ENCODE data around the gene MARCKSL1.
"Not testable (repeated sequence)": the region's sequence is repeated elsewhere in the genome, so short reads cannot be mapped to it uniquely, and the experiment has no call there.

MARCKSL1 gene, protein sequence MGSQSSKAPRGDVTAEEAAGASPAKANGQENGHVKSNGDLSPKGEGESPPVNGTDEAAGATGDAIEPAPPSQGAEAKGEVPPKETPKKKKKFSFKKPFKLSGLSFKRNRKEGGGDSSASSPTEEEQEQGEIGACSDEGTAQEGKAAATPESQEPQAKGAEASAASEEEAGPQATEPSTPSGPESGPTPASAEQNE

DNA sequence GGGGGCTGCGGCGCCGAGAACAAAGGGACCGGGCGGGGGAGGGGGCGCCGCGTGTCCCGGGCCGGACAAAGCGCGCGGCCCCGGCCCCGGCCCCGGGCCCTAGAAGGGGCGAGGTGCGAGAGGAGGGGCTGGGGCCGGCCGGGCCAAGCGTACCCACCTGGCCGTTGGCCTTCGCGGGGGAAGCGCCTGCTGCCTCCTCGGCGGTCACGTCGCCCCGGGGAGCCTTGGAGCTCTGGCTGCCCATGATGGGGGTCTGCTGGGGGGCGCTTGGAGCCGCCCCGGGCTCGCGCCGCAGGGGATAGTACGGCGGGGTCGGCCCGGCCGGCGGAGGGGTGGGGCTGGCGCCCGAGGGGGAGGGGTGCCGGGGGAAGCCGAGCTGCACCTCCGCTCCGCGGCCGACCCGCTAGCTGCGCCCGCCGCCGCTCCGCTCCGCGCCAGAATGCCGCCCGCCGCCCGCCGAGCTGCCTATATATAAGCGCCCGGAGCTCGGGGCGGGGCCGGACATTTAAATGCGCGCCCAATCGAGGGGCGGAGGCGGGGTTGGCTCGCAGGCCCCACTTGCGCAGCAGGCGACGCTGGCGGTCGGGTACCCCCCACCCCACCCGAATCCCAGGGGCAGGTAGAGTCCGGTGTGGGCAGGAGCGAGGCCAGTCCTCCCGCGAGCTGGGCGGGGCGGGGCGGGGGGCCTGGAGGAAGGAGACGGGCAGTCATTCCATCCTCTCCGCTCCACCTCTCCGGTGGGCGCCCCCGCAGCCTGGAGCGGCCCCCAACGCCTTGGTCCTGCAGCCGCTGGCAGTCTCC lies at the start of gene MARCKSL1:
MARCKSL1 (minus strand) TSS at position 444 of the 801 bp plus-strand sequence; CDS start at position 244, 200 bp downstream.
- in situ Hi-C loops (cut with MboI; ENCODE audit: low sequenced_read_pairs), result no loop called here

DNA sequence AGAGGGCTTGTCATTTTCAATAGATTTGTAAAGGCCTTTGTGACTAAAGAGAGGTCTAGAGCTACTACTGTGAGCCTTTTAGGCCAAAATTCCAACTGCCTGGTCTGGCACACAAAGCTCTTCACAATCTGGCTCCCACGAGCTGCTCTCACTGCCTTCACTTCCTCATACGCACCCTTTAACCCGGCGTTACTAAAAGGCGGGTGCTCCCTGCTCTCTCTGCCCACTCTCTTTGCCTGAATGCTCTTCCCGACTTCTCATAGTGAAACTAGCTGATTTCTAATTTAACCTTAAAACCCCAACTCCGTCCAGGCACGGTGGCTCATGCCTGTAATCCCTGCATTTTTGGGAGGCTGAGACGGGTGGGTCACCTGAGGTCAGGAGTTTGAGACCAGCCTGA lies 44.0 kb upstream of the MARCKSL1 start:
- in situ Hi-C loops (cut with MboI; ENCODE audit: low sequenced_read_pairs), result no loop called here

DNA sequence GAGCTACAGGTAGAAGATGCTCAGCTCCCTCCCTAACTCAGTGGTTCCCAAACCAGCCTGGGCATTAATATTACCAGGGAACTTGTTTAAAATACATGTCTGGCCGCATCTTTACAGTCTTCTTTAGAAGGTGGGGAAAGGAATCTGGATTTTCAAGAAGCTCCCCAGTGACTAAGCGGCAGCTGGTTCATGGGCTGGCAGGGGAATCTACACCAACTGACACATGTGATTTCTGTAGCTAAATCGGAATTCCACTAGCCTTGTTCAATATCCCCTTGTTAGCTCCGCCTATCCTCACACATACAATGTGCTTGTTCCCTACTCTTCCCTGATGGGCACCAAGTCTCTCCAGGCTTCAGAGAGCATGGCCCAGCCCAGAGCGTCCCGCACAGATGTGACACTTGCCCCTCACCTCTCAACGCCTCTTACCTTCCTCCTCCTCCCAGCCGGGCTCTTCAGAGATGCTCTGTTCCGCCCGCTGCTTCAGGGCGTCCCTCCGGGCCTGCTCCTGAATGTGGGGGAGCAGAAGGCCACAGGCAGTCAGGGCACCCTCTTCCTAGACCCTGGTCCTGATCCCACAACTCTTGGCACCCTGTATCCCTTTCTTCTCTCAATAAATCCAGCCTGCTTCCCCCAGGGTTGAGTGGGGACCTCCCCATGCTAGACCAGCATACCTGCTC lies 41.6 kb upstream of the MARCKSL1 start:
- in situ Hi-C loops (cut with MboI; ENCODE audit: low sequenced_read_pairs), result no loop called here

DNA sequence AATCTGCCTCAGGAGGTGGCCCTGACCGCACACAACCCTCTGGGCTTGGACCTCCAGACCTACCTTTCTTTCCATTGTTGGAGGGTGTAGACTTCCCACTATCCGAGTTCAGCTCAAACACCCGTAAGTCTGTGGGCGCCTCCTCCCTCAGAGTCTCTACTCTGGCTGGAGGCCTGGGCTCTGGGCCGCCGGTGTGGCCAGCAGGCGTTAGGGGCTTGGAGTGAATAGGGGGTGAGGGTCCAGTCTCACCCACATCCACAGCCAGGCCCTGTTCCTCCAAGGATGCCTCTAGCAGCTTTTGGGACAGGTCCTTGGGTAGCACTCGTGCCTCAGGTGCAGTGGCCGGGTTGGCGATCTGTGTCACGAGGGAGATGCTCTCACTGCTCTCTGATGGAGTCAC lies 40.2 kb upstream of the MARCKSL1 start:
- in situ Hi-C loops (cut with MboI; ENCODE audit: low sequenced_read_pairs), result no loop called here

DNA sequence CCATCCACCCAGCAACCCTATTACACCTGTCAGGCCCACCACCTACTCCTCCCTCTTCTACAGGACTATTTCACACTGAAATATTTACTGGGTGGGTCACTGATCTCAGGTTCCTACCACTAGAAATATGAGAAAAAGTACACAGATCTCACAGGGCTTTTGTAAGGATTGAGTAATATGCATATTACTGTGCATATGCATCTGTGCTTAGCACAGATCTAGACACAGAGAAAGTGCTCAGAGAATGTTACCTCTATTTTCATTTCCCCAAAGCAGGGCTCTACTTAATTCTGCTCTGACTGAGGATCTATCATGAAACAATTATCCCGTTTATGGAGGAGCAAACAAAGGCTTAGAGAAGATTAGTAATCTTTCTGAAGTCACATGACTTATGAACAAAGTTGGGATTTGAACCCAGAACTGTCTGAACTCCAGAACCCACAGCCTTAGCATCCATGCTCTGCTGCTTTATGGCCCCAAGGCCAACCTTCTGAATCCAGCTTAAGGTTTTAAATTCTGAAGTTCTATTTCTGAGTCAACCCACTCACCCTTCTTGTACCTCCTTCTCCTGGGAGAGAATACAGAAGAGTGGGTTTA lies 38.1 kb upstream of the MARCKSL1 start:
- in situ Hi-C loops (cut with MboI; ENCODE audit: low sequenced_read_pairs), result no loop called here

DNA sequence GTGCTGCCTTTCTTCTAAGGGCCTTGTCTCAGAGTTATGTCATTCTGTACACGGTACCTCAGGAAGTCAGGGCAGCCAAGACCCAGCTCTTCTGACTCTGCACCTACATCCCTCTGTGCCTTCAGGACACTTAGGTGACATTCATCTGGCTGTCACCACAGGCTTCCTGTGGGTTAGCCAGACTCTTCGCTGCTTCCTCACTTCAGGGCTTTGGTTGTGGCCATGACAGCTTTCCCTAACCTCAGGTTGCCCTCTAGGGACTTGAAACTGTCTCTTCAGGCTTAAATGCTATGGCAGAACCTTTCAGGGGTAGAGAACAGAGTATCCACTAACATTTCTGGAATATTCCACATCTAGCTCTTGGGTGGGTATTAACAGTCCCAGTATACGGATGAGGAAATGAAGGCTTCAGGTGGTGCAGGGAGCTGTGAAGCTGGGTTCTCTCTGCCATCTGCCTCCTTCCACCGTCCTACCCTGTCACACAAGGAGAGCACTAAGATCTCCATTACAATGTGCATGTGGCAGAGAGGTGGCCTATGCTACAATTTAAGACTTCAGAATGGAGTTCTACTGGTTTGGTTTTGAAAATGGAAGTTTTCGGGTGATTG lies 36.2 kb upstream of the MARCKSL1 start:
- in situ Hi-C loops (cut with MboI; ENCODE audit: low sequenced_read_pairs), result no loop called here

DNA sequence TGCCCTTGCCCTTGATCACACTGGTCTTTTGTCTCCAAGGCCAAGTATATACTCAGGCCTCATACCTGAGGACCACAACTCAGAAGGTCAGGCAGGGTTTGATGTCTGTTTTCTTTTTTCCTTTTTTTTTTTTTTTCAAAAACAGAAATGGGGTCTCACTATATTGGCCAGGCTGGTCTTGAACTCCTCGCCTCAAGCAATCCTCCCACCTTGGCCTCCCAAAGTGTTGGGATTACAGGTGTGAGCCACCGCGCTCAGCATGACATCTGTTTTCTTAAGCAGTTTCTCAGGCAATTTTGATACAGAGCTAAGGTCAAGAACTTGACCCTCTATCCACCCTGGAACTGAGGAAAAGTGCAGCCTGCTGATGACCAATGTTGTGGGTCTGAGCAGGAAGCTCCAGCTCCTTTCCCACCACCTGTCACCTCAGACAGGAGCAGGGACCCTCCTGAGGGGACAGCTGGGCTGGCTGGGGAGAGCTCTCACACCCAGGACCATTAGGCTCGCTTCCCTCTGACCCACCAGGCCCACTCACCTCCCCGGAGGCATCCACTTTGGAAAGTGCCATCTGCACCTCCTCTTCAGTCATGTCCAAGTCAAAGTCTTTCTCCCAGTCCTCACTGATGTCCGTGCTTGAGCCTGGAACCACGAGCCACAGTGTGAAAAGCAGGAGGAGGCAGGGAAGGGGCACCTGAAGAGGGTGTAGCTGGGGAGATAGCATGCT lies 32.0 kb upstream of the MARCKSL1 start:
- in situ Hi-C loops (cut with MboI; ENCODE audit: low sequenced_read_pairs), result no loop called here

DNA sequence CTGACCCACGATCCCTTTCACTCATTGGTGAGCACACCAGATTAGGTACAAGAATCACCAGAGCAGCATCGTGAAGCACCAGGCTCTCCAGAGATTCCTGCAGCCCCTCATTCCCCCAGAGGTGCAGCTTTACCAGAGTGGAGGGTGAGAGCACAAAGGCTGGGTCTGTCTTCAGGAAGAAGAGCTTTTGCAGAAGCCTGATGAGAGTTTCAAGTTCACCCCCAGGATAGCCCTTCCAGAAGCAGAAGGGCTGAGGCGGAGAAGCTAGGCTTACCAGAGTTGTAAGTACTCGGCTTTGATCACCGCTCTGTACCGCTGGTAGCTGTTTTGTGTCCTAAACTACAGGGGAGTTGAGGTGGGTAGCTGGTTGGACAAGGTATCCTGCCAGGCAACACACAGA lies 29.4 kb upstream of the MARCKSL1 start:
- in situ Hi-C loops (cut with MboI; ENCODE audit: low sequenced_read_pairs), result no loop called here

DNA sequence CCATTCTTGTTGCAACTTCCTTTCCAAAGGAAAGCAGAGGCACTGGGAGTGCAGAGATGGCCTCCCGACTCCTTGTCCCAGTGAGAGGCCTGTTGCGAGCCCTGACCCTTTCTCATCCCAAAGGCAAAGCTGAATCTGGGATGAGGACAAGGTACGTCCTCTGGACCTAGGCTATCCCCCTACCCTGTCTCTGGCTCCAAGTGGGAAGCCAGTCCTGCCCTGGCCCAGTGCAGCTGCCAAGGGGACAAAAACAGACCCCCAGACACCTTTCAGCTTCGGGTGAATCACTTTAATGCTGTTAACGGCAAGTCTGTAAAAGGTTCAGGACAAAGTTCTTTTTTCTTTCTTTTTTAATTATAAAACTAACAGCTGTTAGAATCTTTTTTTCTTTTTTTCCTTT lies 28.8 kb upstream of the MARCKSL1 start:
- in situ Hi-C loops (cut with MboI; ENCODE audit: low sequenced_read_pairs), result no loop called here

DNA sequence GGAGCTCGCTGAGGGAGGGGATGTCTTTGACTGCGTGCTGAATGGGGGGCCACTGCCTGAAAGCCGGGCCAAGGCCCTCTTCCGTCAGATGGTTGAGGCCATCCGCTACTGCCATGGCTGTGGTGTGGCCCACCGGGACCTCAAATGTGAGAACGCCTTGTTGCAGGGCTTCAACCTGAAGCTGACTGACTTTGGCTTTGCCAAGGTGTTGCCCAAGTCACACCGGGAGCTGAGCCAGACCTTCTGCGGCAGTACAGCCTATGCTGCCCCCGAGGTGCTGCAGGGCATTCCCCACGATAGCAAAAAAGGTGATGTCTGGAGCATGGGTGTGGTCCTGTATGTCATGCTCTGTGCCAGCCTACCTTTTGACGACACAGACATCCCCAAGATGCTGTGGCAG lies 27.7 kb upstream of the MARCKSL1 start:
- in situ Hi-C loops (cut with MboI; ENCODE audit: low sequenced_read_pairs), result no loop called here

DNA sequence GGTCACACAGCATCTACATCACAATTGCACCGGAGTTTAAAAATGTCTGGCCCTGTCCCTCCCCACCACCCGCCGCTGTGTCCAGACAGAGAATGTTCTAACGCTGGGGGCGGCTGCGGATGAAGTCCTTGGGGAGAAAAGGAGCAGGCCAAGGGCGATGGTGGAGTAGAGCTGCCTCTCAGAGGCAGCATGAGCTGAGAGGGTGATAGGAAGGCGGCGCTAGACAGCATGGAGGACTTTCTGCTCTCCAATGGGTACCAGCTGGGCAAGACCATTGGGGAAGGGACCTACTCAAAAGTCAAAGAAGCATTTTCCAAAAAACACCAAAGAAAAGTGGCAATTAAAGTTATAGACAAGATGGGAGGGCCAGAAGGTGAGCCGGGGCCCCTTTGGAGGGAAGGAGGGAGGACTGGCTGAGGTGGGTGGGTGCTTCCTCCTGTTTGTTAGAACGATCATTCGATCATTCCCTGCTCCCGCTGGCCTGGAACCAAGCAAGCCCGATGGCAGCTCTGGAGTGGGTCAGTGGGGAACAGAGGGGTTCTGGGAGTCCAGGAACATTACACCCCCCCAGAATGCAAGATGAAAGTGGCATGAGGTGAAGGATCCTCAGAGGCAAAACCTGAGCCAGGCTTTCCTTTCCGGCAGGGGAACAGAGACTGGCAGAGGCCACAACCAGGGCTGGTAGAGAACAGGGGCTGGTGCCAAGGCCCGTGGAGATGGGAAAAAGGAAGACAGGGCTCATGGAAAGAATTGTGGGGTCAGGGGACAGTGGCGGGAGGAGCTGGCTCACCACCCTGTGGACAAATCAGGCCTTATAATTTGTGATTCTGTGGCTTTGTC lies 26.7 kb upstream of the MARCKSL1 start, which contains the start of the genes FAM229A and TSSK3:
FAM229A (minus strand) TSS at position 12 of the 840 bp plus-strand sequence. CDS start 394 bp downstream, outside the sequence.
TSSK3 (plus strand) TSS at position 66 of the 840 bp plus-strand sequence; CDS start at position 229, 163 bp downstream.
- in situ Hi-C loops (cut with MboI; ENCODE audit: low sequenced_read_pairs), result no loop called here

DNA sequence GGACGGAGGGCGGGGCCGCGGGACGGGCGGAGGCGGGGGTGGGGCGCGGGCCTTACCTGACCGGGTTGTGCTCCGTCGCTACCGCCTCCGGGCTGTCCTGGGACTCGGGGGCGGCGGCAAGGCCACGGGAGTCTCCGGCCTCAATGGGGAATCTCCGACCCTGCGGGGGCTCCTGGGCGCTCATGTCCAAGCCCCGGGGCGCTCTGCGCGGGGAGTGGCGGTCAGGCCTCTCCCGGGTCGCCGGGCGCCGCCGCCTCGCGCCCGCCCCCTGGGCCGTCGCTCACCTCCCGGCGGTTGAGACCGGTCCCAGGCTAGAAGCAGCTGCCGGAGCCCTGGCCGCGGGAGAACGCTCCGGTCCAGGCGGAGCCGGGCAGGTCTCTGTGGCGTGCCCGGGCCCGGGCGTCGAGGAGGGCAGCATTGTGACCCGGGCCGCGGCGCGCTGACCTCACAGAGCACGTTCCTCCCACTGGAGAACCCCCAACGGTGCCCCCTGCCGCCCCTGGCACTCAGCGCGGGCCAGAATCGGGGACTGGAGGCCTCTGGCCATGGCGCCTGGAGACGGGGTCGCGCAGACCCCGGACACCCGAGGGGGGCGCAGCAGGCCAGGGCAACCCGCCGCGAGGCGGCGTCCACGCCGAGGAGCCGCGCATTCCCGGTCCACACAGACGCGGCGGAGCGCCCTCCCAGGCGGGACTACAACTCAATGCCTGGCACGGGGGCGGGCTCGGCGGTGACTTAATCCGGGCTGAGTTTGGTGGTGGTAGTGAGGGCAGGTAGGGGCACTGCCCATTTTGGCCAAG lies 25.8 kb upstream of the MARCKSL1 start:
- in situ Hi-C loops (cut with MboI; ENCODE audit: low sequenced_read_pairs), result no loop called here

DNA sequence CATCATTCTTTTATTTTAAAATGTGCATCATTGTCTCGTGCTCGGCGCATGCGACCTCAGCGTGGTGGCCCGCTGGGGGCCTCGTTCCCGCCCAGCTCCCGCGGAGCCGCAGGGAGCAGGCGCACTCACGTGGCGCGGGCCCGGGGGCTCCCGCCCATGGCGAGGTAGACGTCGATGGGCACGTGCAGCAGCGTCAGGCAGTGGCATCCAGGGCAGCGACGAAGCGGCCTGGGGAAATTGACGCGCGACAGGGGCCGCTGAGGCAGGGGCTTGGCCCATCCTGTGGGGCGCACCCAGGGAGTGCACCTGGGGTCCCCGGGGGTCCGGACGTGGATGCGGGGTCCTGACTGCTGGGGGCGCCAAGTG lies 25.3 kb upstream of the MARCKSL1 start:
- in situ Hi-C loops (cut with MboI; ENCODE audit: low sequenced_read_pairs), result no loop called here

DNA sequence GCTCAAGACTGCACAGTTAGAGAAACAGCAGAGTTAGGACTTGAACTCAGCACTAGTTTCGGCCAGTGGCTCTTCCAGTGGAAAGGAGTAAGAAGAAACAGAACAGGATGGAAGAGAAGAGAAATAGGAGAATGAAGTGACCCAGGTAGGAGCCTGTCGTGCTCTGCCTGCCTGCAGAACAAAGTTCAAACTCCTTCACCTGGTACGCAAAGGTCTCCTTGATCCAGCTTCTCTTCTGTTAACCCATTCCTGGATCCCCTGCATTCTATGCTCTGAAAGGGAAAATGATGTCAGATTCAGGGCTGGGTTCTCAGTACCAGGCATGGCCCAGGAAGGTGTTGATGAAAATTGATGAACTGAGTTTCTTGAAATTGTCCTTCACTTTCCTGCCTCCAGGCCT lies 22.4 kb upstream of the MARCKSL1 start:
- in situ Hi-C loops (cut with MboI; ENCODE audit: low sequenced_read_pairs), result no loop called here

DNA sequence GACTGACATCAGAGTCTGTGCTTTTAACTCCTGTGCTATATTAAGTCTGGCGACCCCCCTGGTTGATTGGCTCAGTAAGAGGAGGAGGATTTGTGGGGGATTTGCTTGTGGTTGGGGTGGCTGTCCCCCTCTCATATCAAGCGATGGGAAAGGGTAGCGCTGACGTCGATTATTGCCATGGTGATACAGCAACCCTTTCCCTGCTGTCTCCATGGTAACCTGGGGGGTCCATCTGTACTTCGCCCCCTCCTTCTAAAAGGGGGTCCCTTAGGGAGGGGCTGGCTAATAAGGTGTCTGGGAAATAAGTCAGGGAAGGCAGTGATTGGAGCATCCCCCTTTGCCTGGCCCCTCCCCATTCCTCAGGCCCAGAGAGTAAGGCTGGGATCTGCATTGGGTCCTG lies 21.6 kb upstream of the MARCKSL1 start:
- in situ Hi-C loops (cut with MboI; ENCODE audit: low sequenced_read_pairs), result no loop called here

DNA sequence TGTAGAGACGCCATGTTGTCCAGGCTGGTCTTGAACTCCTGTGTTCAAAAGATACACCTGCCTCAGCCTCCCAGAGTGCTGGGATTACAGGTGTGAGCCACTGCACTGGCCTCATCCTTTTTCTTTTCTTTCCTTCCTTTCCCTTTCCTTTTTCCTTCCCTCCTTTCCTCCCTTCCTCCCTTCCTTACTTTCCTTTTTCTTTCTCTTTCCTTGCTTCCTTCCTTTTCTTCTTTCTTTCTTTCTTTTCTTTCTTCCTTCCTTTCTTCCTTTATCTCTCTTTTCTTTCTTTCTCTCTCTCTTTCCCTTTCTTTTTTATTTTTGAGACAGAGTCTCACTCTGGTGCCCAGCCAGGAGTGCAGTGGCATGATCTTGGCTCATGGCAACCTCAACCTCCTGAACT lies 20.4 kb upstream of the MARCKSL1 start:
- in situ Hi-C loops (cut with MboI; ENCODE audit: low sequenced_read_pairs), result no loop called here

DNA sequence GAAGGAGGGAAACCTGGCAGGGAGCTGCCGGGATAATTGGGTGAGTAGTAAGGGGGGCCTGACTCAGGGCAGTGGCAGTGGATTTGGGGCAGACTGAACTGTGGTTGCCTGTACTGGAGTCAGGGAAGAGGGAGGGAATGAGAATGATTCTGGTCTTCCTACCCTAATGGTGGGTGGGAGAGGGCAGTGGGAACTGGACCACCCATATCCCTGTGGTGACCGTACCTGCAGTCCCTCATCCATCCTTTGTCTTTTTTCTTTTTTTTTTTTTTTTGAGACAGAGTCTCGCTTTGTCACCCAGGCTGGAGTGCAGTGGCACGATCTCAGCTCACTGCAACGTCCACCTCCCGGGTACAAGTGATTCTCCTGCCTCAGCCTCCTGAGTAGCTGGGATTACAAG lies 19.7 kb upstream of the MARCKSL1 start:
- in situ Hi-C loops (cut with MboI; ENCODE audit: low sequenced_read_pairs), result not testable (repeated sequence)

DNA sequence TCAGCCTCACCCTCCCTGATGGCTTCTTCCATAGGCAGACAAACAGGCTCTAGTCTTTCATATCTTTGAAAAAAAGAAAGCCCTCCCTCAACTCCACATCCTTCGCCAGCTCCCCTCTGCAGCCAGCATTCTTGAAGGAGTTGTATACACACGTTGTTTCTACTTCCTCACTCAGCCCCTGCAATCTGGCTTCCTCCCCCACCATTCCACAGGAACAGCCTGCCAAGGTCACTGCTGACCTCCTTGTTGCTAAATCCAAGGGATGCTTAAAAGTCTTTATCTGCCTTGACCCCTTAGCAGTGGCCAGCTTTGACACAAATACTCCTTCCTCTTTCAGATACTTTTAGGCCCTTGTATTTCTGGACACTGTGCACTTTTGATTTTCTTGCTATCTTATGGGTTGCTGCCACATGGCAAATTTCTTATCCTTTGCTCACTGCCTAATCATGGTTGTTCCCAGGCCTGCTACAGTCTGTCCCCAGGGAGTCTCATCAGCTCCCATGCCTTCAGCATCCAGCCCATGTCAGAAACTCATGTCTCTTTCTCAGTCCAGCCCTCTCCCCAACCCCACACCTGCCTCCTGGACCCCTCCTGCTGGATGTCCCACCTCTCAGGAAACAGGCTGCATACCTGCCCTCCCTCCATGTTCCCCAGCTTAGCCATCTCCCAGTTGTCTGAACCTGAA lies 18.0 kb upstream of the MARCKSL1 start:
- in situ Hi-C loops (cut with MboI; ENCODE audit: low sequenced_read_pairs), result no loop called here
